CD14-positive monocyte (primary cell): ENCODE results near the gene CFL1. TPM values are rescaled to one million over a fixed set of nuclear protein-coding genes. Genes with fewer than 3 reads are reported as not detected.

Source experiments
- DNase-seq, 3 donors: peaks; one replicate each; pipeline ENCODE4 v3.0.0-alpha.2; 2011 to 2022
- H2AFZ ChIP-seq: 2 replicates; pipeline ENCODE4 v1.6.0; 2012; ENCODE audit warnings: mild to moderate bottlenecking, low read depth, low read length, inconsistent platforms; ENCODE audit not compliant: insufficient read depth, poor library complexity, severe bottlenecking
- H3K27ac ChIP-seq, 2 donors: 1 replicate in 1 of 2; 2 replicates in 1 of 2; pipeline ENCODE4 v1.5.1; 2012 to 2013; ENCODE audit warnings: low read length in 2 of 2, control low read depth in 1 of 2, inconsistent platforms in 1 of 2, low read depth in 1 of 2, mild to moderate bottlenecking in 1 of 2
- H3K27me3 ChIP-seq, 2 donors: one replicate each; pipeline versions ENCODE4 v1.6.0 to v1.6.1; 2011 to 2013; ENCODE audit warnings: low read length in 2 of 2; ENCODE audit not compliant: control insufficient read depth in 2 of 2, insufficient read depth in 2 of 2
- H3K36me3 ChIP-seq, 2 donors: replicated peaks in 1 of 2; 1 replicate in 1 of 2; 2 replicates in 1 of 2; pipeline versions ENCODE4 v1.5.1 to v1.6.1; 2012 to 2013; ENCODE audit warnings: low read length in 2 of 2, control low read depth in 1 of 2, inconsistent platforms in 1 of 2, mild to moderate bottlenecking in 1 of 2; ENCODE audit not compliant: insufficient read depth in 2 of 2, control insufficient read depth in 1 of 2
- H3K4me1 ChIP-seq, 2 donors: 1 replicate in 1 of 2; 2 replicates in 1 of 2; pipeline versions ENCODE4 v1.5.1 to v1.6.1; 2012 to 2013; ENCODE audit warnings: low read length in 2 of 2, control low read depth in 1 of 2, inconsistent platforms in 1 of 2, mild to moderate bottlenecking in 1 of 2, moderate library complexity in 1 of 2; ENCODE audit not compliant: insufficient read depth in 2 of 2, control insufficient read depth in 1 of 2
- H3K4me2 ChIP-seq: replicated peaks from 2 replicates; pipeline ENCODE3; 2012; ENCODE audit warnings: low read length, moderate library complexity, mild to moderate bottlenecking; ENCODE audit not compliant: poor library complexity, severe bottlenecking; ENCODE audit errors: extremely low read depth
- H3K4me3 ChIP-seq, 3 experiments: fragments of 200-600 bp in 1 of 3; sonication (generic) in 1 of 3; replicated peaks in 1 of 3; 1 replicate in 2 of 3; 2 replicates in 1 of 3; pipeline ENCODE4 v1.5.1; 2011 to 2013; ENCODE audit warnings: low read length in 3 of 3, mild to moderate bottlenecking in 3 of 3, control low read depth in 2 of 3, low read depth in 2 of 3, inconsistent platforms in 1 of 3, moderate library complexity in 1 of 3
- H3K79me2 ChIP-seq: 2 replicates; pipeline ENCODE4 v1.6.0; 2012; ENCODE audit warnings: mild to moderate bottlenecking, control low read depth, inconsistent platforms, low read length, moderate library complexity; ENCODE audit not compliant: insufficient read depth
- H3K9ac ChIP-seq: 2 replicates; pipeline ENCODE4 v1.6.0; 2017; ENCODE audit warnings: low read length, mild to moderate bottlenecking; ENCODE audit not compliant: insufficient read depth, poor library complexity, severe bottlenecking
- H3K9me3 ChIP-seq, 2 donors: replicated peaks in 1 of 2; 1 replicate in 1 of 2; 2 replicates in 1 of 2; pipeline versions ENCODE4 v1.5.1 to v1.6.1; 2012 to 2013; ENCODE audit warnings: low read length in 2 of 2, control low read depth in 1 of 2; ENCODE audit not compliant: control insufficient read depth in 1 of 2, insufficient read depth in 1 of 2
- H4K20me1 ChIP-seq: 2 replicates; pipeline ENCODE4 v1.6.0; 2012; ENCODE audit warnings: mild to moderate bottlenecking, low read length, control low read depth, moderate library complexity; ENCODE audit not compliant: insufficient read depth
- H3K27ac Mint-ChIP-seq, 7 donors: one replicate each; pipeline ENCODE4 v1.8.0; 2020; ENCODE audit warnings: mild to moderate bottlenecking in 7 of 7, mixed read lengths in 7 of 7, moderate library complexity in 6 of 7, inconsistent platforms in 2 of 7
- H3K27me3 Mint-ChIP-seq, 3 donors: one replicate each; pipeline ENCODE4 v1.8.0; 2021 to 2022; ENCODE audit warnings: low read depth in 3 of 3, mild to moderate bottlenecking in 3 of 3, mixed read lengths in 3 of 3, moderate library complexity in 3 of 3, inconsistent platforms in 1 of 3
- H3K36me3 Mint-ChIP-seq, 2 donors: one replicate each; pipeline ENCODE4 v1.8.0; 2020; ENCODE audit warnings: mixed read lengths in 2 of 2, inconsistent platforms in 1 of 2, mild to moderate bottlenecking in 1 of 2
- H3K4me1 Mint-ChIP-seq: one replicate; pipeline ENCODE4 v1.8.0; 2020; ENCODE audit warnings: mild to moderate bottlenecking, mixed read lengths
- H3K4me3 Mint-ChIP-seq, 2 donors: one replicate each; pipeline ENCODE4 v1.8.0; 2020; ENCODE audit warnings: mild to moderate bottlenecking in 2 of 2, mixed read lengths in 2 of 2, moderate library complexity in 1 of 2
- H3K9me3 Mint-ChIP-seq, 7 donors: one replicate each; pipeline ENCODE4 v1.8.0; 2020 to 2022; ENCODE audit warnings: mixed read lengths in 7 of 7, mild to moderate bottlenecking in 6 of 7, moderate library complexity in 6 of 7, inconsistent platforms in 2 of 7
- WGBS: methylation state at CpG from one replicate; pipeline ENCODE4 v1.1.5; 2013; ENCODE audit warnings: missing lambda C conversion rate; ENCODE audit not compliant: insufficient coverage; 5-methylcytosine and 5-hydroxymethylcytosine counted together
- intact Hi-C, 2 donors: fragments of 100-400 bp; cut with micrococcal nuclease; formaldehyde crosslinking; loops; one replicate each; pipeline versions ENCODE4 v1.15.0 to v1.15.1; 2023
- polyA plus RNA-seq, 3 donors: library from polyadenylated mRNA; depleted of rRNA in 1 of 3; unstranded in 2 of 3; stranded (reverse) in 1 of 3; fragments of 300-500 nt in 2 of 3; fragments of >200 nt in 1 of 3; fragmentation: Illumina TruSeq in 2 of 3; gene quantifications; 1 replicate in 2 of 3; 2 replicates in 1 of 3; pipeline ENCODE4 v1.2.3, GENCODE V29; 2012 to 2021
- TF ChIP-seq, protein P1 (sequence below): fragments of 200-600 bp; IDR thresholded peaks from one replicate; pipeline ENCODE4 v1.8.0; 2022; ENCODE audit warnings: antibody characterized with exemption, mild to moderate bottlenecking

CFL1 gene
- polyA plus RNA-seq, 3 donors = 1,281 to 2,233 (median 1,889) TPM

DNA sequence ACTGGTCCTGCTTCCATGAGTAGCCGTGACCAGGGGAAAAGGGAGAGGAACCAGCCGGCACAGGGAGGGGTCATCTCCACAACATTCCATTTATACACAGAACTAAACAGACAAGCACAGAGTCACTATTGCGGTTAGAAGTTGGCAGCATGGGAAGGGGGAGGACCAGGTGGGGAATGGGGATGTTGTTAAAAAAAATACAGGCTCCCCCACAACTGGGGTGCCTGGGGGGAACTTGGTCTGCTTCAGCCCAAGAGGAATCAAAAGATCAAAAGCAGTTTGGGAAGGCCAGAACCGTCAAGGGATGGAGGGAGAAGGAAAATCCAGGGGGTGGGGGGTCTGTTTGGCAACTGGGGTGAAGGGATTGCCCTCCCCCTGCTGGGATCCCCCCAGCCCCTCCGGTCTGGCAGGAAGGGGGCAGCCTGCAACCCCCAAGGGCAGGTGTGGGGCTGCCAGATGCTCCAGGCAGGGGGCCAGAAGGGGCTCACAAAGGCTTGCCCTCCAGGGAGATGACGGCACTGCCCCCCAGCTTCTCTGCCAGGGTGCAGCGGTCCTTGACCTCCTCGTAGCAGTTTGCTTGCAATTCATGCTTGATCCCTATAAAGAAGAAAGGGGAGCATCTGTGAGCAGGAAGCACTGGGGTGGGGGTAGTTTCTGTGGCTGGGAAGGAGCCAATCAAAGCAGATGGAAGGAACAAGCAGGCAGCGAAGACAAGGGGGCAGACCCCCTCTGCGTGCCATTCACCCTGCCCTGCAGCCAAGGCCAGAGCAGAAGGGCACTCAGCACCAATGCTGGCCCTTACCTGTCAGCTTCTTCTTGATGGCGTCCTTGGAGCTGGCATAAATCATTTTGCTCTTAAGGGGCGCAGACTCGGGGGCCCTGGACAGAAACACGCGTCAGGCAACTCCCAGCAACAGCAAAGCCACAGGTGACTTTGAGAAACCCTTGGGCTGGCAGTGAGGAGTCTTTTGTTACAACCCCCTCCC, 2.8 kb downstream of the CFL1 start:
- Histone ChIP-seq H2AFZ (no peak overlapping the region), H3K4me3 (no peak overlapping the region), H3K27ac (peak overlapping the region in 1 of 2 donors; percentile 93), H4K20me1 (peaks cover 78% of the 10 kb centered on the region), H3K4me2 (no peak overlapping the region), H3K27me3 (no peaks in the 10 kb centered on the region), H3K36me3 (peaks cover 42 to 58% of the 10 kb centered on the region in 2 donors), H3K9ac (no peak overlapping the region), H3K79me2 (peaks cover 48% of the 10 kb centered on the region), H3K9me3 (peaks cover 4 to 8% of the 10 kb centered on the region in 2 donors), H3K4me1 (peaks cover 31 to 40% of the 10 kb centered on the region in 2 donors)
- WGBS = 98% methylated on average over 9 of the region's 15 CpGs
- DNase-seq = peak in 1 of 3 donors; percentile 6
- peaks cover 0 to 2% (median 1%) of the 10 kb centered on the region in 3 donors for H3K27me3 Mint-ChIP-seq
- H3K27ac Mint-ChIP-seq = peak overlapping the region in 5 of 7 donors; percentile 58 to 97 (median 95)
- TF ChIP-seq, protein P1, sequence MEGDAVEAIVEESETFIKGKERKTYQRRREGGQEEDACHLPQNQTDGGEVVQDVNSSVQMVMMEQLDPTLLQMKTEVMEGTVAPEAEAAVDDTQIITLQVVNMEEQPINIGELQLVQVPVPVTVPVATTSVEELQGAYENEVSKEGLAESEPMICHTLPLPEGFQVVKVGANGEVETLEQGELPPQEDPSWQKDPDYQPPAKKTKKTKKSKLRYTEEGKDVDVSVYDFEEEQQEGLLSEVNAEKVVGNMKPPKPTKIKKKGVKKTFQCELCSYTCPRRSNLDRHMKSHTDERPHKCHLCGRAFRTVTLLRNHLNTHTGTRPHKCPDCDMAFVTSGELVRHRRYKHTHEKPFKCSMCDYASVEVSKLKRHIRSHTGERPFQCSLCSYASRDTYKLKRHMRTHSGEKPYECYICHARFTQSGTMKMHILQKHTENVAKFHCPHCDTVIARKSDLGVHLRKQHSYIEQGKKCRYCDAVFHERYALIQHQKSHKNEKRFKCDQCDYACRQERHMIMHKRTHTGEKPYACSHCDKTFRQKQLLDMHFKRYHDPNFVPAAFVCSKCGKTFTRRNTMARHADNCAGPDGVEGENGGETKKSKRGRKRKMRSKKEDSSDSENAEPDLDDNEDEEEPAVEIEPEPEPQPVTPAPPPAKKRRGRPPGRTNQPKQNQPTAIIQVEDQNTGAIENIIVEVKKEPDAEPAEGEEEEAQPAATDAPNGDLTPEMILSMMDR = no peak
- H3K4me1 Mint-ChIP-seq = peaks cover 47% of the 10 kb centered on the region
- H3K9me3 Mint-ChIP-seq = peaks cover 0 to 15% (median 8%) of the 10 kb centered on the region in 7 donors
- intact Hi-C loops = no loop called here
- peaks cover 45 to 59% of the 10 kb centered on the region in 2 donors for H3K36me3 Mint-ChIP-seq
- no peak overlapping the region for H3K4me3 Mint-ChIP-seq

DNA sequence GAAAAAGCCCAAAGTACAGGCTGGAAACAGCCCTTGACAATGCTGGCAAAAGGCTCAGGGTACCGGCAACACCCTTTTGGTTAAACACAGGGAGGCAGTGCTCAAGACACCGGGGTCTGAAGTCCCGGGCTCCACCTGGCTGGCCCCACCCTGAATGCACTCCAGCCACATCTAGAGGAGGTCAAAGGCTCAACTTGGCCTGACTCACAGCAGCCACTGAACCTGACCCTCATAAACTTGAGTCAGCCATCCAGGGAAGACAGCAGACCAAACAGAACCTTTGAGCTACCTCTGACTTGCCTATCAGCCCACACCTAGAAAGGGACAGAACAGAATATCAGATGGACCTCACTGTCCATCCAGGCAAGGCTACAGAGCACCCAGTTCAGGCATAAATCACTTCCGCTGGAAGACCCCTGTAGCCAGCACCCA, 3.8 kb downstream of the CFL1 start:
- H4K20me1 ChIP-seq = peaks cover 85% of the 10 kb centered on the region
- intact Hi-C loops = no loop called here

More for the DNA sequence above, 3.8 kb downstream of the CFL1 start:
- peaks cover 0 to 2% (median 0%) of the 10 kb centered on the region in 3 donors for H3K27me3 Mint-ChIP-seq
- WGBS = 100% methylated on average over 3 of the region's 4 CpGs
- no peak overlapping the region for H3K9ac ChIP-seq
- peak overlapping the region in 1 of 2 donors; percentile 18 for H3K27ac ChIP-seq
- peak overlapping the region in 3 of 7 donors; percentile 50 to 80 (median 57) for H3K27ac Mint-ChIP-seq
- peaks cover 45 to 59% of the 10 kb centered on the region in 2 donors for H3K36me3 Mint-ChIP-seq
- H3K4me3 Mint-ChIP-seq = no peak overlapping the region
- H3K4me1 Mint-ChIP-seq = peaks cover 41% of the 10 kb centered on the region
- peaks cover 4 to 8% of the 10 kb centered on the region in 2 donors for H3K9me3 ChIP-seq
- no peak overlapping the region for H3K4me2 ChIP-seq
- peaks cover 48% of the 10 kb centered on the region for H3K79me2 ChIP-seq
- no peak overlapping the region for H3K4me3 ChIP-seq
- no peak overlapping the region for H2AFZ ChIP-seq
- TF ChIP-seq, protein P1 = no peak
- H3K27me3 ChIP-seq = no peaks in the 10 kb centered on the region
- peaks cover 0 to 15% (median 8%) of the 10 kb centered on the region in 7 donors for H3K9me3 Mint-ChIP-seq
- H3K36me3 ChIP-seq = peaks cover 42 to 58% of the 10 kb centered on the region in 2 donors
- peak in 1 of 3 donors; percentile 4 for DNase-seq
- peaks cover 21 to 31% of the 10 kb centered on the region in 2 donors for H3K4me1 ChIP-seq
